Osteocyte (in vitro differentiated cells): Measurements from ENCODE around the gene PPP6R2. TPM values are rescaled to one million over a fixed set of nuclear protein-coding genes. Genes with fewer than 3 reads are reported as not detected.

Experiments
- DNase-seq: peaks from one replicate; pipeline ENCODE4 v3.0.0; 2021; ENCODE audit warnings: mixed read lengths; ENCODE audit not compliant: unreplicated experiment; ENCODE audit errors: extremely low spot score
- H3K27ac Mint-ChIP-seq: one replicate; pipeline ENCODE4 v1.8.0; 2021; ENCODE audit warnings: mild to moderate bottlenecking, mixed read lengths; ENCODE audit not compliant: unreplicated experiment
- H3K27me3 Mint-ChIP-seq: one replicate; pipeline ENCODE4 v1.8.0; 2021; ENCODE audit warnings: mixed read lengths; ENCODE audit not compliant: unreplicated experiment
- H3K36me3 Mint-ChIP-seq: one replicate; pipeline ENCODE4 v1.8.0; 2021; ENCODE audit warnings: mixed read lengths; ENCODE audit not compliant: unreplicated experiment
- H3K4me1 Mint-ChIP-seq: one replicate; pipeline ENCODE4 v1.8.0; 2021; ENCODE audit warnings: mixed read lengths; ENCODE audit not compliant: unreplicated experiment
- H3K4me3 Mint-ChIP-seq: one replicate; pipeline ENCODE4 v1.8.0; 2021; ENCODE audit warnings: mild to moderate bottlenecking, moderate library complexity, mixed read lengths; ENCODE audit not compliant: unreplicated experiment
- H3K9me3 Mint-ChIP-seq: one replicate; pipeline ENCODE4 v1.8.0; 2021; ENCODE audit warnings: mixed read lengths; ENCODE audit not compliant: unreplicated experiment
- total RNA-seq: library from RNA; stranded (reverse); gene quantifications from 2 replicates; pipeline ENCODE4 v1.2.1, GENCODE V29; 2021
- TF ChIP-seq, protein P1 (sequence below): fragments of 200-600 bp; sonication (generic); IDR thresholded peaks from 2 replicates; pipeline ENCODE4 v1.5.0; 2021; ENCODE audit warnings: antibody characterized with exemption, mild to moderate bottlenecking, moderate library complexity

Gene PPP6R2
- total RNA-seq, 1 donor from 2014 or later: 62.6 TPM

GRCh38 chr22:50316114-50317065 lies 26.7 kb upstream of the PPP6R2 start:
- DNase-seq: peak; percentile 82
- H3K9me3 Mint-ChIP-seq: no peaks in the 10 kb centered on the region
- TF ChIP-seq, protein P1, sequence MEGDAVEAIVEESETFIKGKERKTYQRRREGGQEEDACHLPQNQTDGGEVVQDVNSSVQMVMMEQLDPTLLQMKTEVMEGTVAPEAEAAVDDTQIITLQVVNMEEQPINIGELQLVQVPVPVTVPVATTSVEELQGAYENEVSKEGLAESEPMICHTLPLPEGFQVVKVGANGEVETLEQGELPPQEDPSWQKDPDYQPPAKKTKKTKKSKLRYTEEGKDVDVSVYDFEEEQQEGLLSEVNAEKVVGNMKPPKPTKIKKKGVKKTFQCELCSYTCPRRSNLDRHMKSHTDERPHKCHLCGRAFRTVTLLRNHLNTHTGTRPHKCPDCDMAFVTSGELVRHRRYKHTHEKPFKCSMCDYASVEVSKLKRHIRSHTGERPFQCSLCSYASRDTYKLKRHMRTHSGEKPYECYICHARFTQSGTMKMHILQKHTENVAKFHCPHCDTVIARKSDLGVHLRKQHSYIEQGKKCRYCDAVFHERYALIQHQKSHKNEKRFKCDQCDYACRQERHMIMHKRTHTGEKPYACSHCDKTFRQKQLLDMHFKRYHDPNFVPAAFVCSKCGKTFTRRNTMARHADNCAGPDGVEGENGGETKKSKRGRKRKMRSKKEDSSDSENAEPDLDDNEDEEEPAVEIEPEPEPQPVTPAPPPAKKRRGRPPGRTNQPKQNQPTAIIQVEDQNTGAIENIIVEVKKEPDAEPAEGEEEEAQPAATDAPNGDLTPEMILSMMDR: no peak
- H3K4me1 Mint-ChIP-seq: peaks cover 2% of the 10 kb centered on the region
- no peaks in the 10 kb centered on the region for H3K27me3 Mint-ChIP-seq
- no peaks in the 10 kb centered on the region for H3K36me3 Mint-ChIP-seq
- no peak overlapping the region for H3K4me3 Mint-ChIP-seq
- no peak overlapping the region for H3K27ac Mint-ChIP-seq

DNA sequence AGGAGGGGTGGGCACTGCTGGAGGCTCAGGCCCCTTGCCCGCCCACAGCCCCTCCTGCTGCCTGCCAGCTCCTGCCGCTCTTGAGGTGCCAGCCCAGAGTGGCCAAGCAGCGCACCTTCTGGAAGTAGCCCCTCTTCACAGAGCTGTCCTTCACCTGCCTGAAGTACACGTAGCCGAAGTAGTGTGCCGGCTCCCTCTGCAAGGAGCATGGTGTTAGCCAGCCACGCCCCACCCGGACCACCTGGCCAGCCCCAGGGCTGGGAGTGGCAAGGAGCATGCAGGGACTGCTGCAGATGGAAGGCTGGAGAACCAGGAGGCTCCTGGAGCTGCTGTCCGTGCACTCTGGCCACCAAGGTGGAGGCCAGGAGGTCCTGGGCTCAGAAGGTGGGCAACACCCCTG lies 25.9 kb upstream of the PPP6R2 start:
- H3K36me3 Mint-ChIP-seq: no peaks in the 10 kb centered on the region
- no peak for DNase-seq
- no peaks in the 10 kb centered on the region for H3K9me3 Mint-ChIP-seq
- H3K27me3 Mint-ChIP-seq: no peaks in the 10 kb centered on the region
- no peak overlapping the region for H3K27ac Mint-ChIP-seq
- peaks cover 2% of the 10 kb centered on the region for H3K4me1 Mint-ChIP-seq
- no peak overlapping the region for H3K4me3 Mint-ChIP-seq
- TF ChIP-seq, protein P1: no peak

- DNase-seq: no peak
- Mint-ChIP-seq H3K9me3 (no peaks in the 10 kb centered on the region), H3K27ac (no peak overlapping the region), H3K36me3 (no peaks in the 10 kb centered on the region), H3K4me3 (no peak overlapping the region), H3K4me1 (peaks cover 2% of the 10 kb centered on the region), H3K27me3 (no peaks in the 10 kb centered on the region)
- TF ChIP-seq, protein P1: no peak
Observed at GRCh38 chr22:50317674-50318073, 25.5 kb upstream of the PPP6R2 start.

GRCh38 chr22:50318356-50318697 lies 24.8 kb upstream of the PPP6R2 start:
- H3K27me3 Mint-ChIP-seq: no peaks in the 10 kb centered on the region
- no peak for DNase-seq

More at GRCh38 chr22:50318356-50318697, 24.8 kb upstream of the PPP6R2 start:
- Mint-ChIP-seq H3K27ac (no peak overlapping the region), H3K4me1 (peaks cover 2% of the 10 kb centered on the region), H3K4me3 (no peak overlapping the region), H3K9me3 (no peaks in the 10 kb centered on the region), H3K36me3 (no peaks in the 10 kb centered on the region)
- TF ChIP-seq, protein P1: no peak
